HG02610 (cell line): ENCODE results near the gene PIAS2.

Source experiments
- ATAC-seq: cut with Tn5 transposase; IDR thresholded peaks from one replicate; pipeline ENCODE4 v1.9.1; 2021; ENCODE audit warnings: mild to moderate bottlenecking, moderate library complexity; ENCODE audit not compliant: unreplicated experiment

Gene PIAS2

GRCh38 chr18:46767217-46767616 lies 150.1 kb downstream of the PIAS2 start:
- no peak for ATAC-seq

GRCh38 chr18:46764586-46764985 lies 152.7 kb downstream of the PIAS2 start:
- ATAC-seq: no peak

GRCh38 chr18:46761059-46761769 lies 156.1 kb downstream of the PIAS2 start:
- no peak for ATAC-seq

GRCh38 chr18:46759890-46760289 lies 157.4 kb downstream of the PIAS2 start:
- no peak for ATAC-seq

GRCh38 chr18:46756559-46757201 lies 160.6 kb downstream of the PIAS2 start, which contains the start of gene ST8SIA5:
ST8SIA5 (minus strand) TSS chr18:46757053; CDS start chr18:46756508, 545 bp downstream.
- no peak for ATAC-seq

GRCh38 chr18:46756025-46756558 lies 161.2 kb downstream of the PIAS2 start:
- ATAC-seq: no peak

- ATAC-seq: no peak
Measured at GRCh38 chr18:46755315-46756024, 161.8 kb downstream of the PIAS2 start.

GRCh38 chr18:46754661-46755292 lies 162.5 kb downstream of the PIAS2 start:
- no peak for ATAC-seq

- peak; percentile 53 for ATAC-seq
Measured at GRCh38 chr18:46754188-46754587, 163.1 kb downstream of the PIAS2 start.
